DMS53 (cell line): ENCODE data around the gene ANK3.

Experiments used
- DNase-seq: peaks from one replicate; lab custom pipeline; 2025; lab: John Stamatoyannopoulos, UW

Gene ANK3

DNA sequence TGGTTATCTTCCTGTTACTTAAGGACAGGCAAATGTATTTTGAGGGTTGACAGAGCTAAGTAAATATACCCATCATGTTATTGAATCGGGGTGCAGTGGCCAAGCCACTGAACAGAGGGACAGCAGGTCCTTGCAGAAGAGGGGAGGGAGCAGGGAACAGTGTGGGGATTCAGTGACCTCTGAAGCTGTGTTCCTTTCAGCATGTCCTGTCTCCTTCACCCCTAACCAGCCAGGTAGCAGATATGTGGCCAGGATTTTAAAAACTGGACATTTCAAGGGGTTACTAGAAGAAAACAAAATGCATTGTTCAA is 12.7 kb downstream of the ANK3 start:
- DNase-seq = no peak

DNA sequence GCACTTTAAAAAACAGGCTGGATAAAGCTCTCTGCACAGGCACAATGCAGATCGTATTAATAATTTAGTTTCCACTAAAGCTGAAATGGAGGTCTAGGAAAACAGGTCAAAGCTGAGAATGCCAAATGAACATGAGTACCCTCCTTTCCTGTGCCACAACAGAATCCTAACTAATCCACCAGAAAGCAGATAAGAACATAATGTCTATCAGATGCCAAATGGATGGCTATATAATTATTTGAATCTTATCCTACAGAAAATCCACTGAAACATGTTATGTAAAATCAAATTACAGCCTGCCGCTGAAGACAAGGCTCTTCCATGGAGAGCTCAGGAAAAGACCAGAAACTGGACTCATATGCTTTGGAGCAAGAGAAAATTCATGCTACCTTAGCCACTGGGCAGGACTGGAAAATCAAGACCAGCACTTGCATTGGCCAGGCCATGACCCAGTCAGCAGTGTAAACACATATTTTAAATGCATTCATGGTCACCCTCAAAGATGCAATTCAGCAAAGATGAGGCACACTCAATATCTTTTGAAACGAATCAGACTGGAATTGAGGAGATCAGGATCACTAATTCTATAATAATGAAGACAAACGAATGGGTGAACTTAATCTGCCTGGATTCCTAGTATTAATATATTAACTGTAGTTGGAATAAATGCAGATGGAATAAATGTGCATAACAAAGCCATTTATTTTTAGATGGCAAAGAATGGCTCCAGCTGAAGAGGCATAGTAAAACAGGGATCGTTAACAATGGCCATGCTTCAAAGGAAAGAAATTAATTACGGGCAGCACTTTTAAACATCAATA is 13.2 kb downstream of the ANK3 start:
- no peak for DNase-seq

DNA sequence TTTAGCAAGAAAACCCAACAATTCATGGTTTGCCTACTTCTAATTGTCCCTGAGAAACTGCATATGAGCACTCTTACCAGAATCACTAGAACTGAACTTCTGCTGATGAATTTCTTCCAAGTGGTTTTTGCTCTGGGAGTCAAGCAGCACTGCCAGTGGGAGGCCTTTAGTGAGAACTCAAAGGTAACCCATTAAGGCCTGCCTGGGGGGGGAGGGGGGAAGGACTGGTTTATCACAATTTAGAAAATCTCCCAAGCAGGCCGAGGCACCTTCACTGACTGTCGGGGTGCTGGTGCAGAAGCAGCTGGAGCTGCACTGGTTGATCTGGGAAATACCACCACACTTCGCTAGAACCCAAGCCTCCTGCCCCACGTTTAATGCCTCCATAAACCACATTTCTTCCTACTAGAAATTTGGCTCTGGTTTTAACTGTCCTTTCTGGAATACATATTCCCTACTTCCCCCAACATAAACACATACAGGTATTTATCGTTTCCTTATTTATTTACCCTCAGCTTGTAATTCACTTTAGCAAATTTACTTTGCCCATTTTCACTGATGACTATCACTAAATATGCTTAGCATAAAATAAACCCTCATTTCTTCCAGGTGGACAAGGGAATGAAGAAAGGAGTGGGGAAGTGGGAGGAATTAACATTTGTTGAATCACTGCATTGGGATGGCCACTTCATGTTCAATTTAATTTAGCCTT is 14.2 kb downstream of the ANK3 start:
- DNase-seq = no peak

DNA sequence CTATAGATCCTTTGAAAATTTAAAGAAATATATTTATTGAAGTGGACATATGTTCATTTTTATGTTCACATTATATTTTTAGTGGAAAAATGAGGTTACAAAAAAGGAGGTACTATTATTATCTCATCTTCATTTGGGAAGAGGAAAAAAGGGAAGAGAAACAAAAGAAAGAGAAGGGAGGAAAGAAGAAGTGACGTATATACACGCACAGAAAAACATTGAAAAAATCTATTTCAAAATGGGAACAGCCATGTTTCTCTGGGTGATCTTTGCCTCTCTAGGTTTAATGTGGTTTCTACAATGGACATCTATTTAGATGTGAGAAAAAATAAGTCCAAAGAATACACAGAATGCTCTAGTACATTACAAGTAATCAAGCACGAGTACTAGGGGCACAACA is 14.8 kb downstream of the ANK3 start:
- no peak for DNase-seq

DNA sequence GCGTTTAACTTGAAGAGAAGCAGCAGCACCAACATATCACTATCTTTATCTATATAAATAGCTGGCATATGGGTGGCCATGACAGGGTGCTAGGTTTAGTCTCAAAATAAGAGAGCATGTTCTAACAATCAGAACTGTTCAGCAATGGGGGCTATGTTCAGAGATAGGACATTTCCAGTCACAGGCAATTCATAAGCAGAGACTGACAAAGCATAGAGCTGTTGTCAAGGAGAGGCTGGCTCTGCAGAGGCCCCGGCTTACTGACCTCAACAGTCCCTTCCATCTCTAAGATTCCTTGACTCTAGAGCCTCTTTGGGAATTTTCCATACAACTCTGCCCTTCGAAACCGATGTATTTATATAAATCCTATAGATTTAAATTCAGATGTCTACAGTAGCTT is 17.2 kb downstream of the ANK3 start:
- no peak for DNase-seq

DNA sequence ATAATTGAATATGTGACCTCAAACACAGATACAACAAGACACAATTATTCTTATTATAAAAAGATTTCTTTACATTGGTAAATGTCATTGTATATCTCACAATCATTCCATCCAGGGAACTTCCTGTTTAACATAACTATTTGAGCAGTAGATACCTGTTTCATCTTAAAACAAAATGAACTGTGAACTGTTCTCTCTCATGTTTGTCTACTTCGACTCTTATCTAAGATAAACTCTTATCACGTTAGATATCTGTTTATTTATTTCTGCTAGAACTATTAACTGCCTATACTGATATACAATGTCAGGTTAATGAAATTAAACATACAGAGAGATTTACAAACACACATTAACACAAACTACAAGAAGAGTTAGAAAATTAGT is 20.1 kb downstream of the ANK3 start:
- no peak for DNase-seq

DNA sequence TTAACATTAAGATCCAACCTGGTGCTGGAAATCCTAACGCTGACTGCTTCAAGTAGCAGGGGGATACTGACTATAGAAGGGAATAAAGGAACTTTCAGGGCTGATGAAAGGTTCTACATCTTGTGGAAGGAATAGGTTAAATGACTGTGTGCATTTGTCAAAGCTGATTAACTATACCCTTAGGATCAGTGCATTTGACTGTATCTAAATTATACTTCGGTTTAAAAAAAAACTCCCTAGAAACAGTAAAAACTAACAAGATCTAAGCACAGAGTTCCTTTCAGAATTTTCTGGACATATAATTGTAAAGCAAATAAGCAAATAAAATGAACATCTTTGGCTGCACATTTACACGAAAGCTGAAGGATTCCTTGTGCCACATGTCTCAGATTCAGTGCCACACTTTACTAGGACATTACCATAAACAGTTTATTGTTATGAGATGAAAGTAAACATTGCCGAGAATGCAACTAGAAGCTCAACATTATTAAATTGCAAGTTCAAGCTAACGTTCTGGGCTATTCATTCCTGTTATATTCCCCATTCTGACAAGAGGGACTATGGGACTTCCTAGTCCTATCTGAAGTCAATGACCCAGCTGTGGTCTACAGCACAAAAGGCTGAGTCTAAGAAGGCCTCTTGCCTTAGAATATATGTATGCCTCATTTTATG is 20.7 kb downstream of the ANK3 start:
- DNase-seq = no peak

DNA sequence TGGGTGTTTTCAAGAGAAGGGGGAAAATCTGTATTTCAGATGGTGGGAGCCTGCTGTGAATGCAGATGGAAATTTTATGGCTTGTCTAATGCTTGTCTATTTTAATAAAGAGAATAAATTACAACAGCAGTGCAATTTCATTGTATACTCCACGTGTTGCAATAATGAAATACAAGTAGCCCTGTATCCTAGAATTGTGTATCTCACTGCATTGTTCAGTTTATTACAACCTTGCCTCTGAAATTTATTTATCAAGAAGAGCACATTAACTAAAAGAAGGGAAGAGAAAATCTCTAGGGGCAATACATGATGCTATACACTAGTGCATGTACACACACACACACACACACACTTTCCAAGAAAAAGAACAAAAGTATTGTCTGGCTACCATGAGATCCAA is 21.8 kb downstream of the ANK3 start:
- no peak for DNase-seq

DNA sequence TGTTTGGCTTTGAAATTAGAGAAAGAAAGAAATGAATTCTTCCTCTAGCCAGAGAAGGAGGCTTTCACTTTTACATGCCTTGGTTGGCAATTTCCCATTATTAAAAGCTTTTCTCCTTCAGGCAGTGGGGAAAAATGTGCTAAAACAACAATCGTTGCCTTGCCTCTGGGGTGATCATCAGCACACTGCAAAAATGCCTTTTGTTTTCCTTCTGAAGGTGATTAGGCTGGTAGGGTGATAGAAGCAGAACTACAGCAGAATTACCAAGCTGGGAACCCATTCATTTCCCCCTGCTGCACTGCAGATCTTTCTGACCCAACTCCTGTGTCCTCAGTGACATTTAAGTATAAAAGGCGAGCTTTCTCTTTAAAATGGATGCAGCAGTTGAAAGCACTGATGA is 22.2 kb downstream of the ANK3 start:
- DNase-seq = no peak

DNA sequence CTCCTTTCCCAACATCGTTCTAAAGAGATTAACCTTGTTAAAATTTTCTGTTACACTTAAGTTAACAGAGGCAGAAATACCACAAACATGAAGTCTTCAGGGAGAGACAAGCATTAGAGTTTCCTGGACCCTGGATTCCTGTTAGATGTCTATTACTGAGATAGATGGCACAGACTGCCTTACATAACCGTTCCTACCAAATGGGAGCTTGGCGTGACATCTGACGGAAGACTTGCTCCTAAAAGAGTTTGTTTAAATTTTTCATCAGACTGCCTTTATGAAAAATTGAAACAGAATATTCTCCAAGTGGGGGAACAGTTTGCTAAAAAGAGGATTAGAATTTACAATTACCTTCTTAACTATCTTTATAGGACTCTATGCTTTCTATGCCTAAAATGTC is 22.7 kb downstream of the ANK3 start:
- DNase-seq = no peak

DNA sequence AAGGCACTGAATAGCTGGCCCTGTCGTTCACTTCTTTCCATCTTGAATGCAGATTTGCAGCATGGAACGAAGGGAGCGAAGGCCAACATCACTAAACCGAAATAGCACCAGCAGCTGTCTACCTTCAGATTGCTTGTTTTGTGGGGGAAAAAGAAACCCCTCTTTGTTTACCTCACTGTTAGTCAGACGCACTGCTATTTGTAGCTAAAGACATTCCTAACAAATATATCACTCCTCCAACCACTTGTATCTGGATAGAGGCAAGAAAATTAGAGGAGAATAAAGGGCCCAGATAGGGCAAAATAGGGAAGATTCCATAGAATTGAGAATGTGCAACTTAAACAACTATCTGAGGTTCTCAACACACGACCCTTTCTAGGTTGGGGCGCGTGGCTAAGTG is 26.5 kb downstream of the ANK3 start:
- DNase-seq = no peak

DNA sequence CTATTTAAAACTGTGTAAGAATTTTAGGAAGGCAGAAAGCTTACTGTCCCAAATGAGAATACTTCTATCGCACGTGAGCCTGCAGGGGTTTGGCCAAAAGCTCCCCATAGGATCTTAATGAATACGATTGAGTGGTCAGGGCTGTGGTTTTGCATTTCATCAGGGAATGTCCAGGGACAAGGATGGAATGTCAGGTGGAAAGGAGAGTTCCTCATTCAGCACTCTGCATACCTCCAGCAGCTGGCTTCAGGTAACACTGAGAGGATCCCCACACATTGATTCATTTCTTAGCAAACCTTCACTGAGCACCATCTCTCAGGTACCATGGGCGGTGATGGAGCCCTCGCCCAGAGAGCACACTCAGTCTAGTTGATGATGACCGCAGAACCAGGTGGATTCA is 27.2 kb downstream of the ANK3 start:
- no peak for DNase-seq

DNA sequence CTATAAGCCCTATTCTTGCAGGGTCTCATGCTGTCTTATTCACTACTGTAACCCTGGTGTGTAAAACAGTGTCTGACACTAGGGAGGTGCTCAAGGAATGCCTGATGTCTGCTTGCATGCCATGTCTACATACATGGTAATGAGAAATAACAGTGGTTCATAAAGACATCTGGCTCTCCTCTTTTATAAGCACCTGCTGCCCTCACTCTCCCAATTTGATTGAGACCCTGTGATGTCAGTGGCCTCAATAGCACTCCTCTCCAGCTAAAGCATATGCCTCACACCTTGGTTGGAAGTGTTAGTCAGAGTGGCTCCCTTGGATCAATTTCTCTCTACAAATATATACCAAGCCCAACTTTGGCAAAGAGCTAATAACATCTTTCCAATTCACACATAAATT is 30.6 kb downstream of the ANK3 start:
- no peak for DNase-seq

DNA sequence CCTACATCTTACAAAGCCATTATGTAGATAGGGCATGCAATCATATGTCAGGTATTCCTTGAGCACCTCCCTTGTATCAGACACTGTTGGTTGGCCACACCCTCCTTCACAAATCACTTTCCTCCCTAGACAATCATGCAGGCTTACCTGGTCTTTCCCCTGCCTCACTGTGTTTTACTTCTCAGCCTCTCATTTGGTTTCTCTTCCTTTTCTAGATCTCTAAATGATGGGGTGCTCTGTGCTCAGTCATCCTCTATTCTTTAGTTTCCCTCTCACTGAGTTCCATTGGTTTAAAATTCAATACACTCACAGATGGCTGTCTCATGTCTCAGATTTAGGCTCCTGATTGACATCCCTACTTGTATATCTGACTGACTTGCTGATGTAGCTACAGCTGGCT is 31.4 kb downstream of the ANK3 start:
- DNase-seq = no peak

DNA sequence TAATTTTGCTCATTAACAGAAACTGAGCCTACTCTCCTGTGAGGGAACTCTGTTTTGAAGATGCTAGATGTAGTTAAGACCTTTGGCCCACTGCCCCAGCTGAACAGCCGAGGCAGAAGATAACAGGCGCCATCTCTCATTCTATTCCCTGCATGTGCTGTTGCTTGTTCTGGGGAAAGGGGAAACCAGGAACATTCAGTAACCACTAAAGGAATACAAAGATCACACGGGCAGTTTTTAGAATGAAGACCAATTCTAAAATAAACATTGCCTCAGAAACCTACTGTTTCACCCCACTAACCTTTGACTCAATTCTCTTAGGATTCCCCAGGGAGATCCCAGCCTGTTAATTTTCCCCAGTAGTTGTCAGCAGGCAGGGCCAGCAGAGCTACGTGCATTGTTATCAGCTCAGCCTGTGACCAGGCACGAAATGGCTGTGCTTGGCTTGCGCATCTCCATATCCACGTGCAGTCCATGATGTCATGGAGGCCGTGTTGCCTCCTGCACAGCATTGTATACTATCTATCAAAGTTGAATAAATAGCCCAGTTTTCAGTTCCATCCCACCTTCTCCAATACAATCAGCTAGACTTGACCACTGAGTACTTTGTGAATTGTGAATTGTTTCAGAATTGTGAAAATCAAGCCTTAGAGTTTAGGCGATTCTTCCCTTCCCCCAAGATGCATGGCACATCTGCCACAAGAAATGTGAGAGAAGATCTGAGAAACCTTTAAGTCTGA is 36.0 kb downstream of the ANK3 start:
- DNase-seq = no peak

DNA sequence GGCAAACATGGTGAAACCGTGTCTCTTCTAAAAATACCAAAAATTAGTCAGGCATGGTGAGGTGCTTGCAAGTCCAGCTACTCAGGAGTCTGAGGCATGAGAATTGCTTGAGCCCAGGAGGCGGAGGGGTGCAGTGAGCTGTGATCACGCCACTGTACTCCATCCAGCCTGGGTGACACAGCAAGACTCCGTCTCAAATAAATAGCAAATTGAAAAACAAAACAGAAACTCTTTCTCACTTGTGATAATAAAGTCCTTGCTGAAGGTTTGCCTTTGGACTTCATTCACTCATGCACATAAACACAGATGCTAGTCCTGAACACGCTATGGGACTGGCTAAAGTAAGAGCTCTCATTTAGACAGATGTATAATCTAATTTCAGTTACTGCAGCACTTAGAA is 37.6 kb downstream of the ANK3 start:
- no peak for DNase-seq

DNA sequence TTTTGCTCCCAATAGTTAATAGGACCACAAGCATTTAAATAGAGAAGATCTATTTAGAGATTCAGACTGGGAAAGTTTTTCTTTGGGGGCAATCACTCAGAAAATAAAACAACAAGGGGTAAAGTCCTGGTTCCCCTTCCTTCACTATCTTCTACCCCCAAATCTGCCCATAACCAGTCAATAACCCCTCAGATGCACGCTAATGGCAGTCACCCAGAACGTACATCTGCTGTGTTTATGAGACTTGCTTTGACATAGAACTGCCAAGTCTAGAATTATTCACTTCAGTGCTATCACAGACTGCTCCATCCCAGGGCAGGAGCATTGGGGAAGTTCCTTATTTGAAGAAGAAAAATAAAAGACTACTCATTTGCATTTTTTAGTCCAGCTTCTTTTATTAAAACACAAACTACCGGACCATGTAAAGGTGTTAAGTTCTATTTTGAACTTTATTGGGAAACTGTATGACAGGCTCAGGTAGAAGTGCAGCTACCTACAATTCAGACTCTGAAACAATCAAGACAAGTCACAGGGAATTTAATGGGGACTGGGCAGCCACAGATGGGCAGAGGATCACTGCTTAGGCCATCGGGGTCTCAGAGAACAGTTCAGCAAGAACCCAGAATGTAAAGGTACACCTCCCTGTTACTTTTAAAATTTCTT is 38.4 kb downstream of the ANK3 start:
- no peak for DNase-seq

DNA sequence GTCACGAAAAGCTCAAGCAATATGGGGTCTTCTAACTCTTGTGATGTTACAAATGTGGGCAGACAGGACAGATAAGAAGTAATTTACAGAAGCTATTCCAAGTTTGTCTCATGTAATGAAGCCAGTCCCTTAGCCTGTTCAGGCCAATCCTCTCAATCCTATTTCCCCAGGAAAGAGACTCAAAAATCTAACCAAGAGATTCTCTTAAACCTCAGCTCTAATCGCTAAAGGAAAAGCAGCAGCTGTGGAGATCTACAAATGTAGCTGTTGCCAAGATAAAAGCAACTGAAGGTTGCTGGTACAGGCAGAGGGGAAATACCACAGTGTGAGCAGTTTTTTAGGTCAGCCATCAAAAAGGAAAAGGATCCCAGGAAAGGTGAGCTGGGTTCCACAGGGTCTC is 39.3 kb downstream of the ANK3 start:
- DNase-seq = no peak

DNA sequence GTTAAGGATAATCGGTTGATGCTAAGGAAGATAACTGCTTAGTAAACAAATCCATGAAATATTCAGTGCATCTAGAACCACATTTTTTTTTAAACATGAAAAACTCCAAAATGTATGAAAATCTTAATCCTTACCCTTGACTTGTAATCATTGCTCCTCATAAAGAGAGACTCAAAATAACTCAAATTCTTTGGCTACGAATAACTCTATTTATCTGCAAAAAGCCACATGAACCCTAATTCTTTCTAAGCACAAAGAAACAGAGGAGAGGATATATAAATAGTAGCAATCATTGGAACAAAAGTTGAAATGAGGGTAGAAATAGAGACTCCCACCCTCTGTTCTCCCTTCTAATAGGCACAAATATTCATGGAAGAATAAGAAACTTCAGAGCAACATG is 40.2 kb downstream of the ANK3 start:
- DNase-seq = no peak

DNA sequence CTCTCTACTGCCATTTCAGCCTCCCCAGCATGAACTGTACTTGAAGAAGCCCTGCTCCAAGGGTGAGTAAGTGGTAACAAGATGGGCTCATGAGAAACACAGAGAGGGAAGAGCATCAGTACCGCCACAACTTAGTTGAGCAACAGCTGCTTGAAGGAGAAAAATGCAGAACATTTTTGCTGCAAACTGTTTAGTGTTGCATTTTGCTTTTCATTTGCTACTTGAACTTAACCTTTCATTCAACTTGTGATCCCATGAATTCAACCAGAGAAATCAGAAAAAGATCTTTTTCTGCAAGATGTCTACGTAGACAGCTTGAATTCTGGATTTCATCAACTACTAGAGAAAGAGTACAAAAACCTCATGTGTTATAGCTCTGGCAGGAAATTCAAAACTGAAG is 40.7 kb downstream of the ANK3 start:
- no peak for DNase-seq

DNA sequence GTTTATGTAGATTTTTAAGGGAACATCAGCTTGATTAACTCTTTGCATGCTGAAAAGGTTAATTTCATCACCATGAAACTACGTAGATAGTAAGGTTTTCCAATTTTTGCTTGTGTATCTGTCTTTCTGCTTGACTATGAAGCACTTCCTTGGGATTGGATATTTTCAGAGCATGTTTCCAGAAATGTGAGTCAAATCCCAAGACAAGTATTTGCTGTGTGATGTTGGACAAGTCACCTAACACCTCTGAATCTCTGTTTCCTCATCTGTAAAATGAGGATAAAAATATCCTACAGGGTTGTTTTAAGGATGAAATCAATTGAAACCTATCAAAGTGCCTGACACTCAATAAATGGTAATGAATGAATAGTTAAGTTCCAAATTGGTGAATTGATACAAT is 42.4 kb downstream of the ANK3 start:
- DNase-seq = no peak

DNA sequence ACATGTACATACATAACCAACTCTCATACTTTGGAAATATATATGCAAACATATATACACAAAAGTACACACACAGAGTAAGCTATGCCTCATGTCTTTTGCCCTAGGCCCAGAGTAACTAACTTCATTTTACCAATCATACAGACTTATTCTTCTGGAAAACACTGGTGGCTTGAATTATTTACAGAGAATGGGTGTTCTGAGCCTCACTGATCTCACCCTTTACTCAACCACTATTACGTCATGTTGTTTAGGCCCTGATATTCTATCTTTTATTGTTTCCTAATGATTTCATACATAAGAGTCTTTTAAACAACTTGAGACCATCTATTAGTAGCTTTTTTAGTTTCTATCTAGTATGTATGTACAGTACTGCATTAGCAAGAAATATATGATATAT is 43.0 kb downstream of the ANK3 start:
- no peak for DNase-seq
